ENCODE results near the gene CBY2.
"Not testable (repeated sequence)": the region's sequence is repeated elsewhere in the genome, so short reads cannot be mapped to it uniquely, and the experiment has no call there.

Gene CBY2

GRCh38 chr13:45744979-45745378, 42.9 kb downstream of the CBY2 start:
- Mint-ChIP-seq H3K27me3 (peaks cover 3 to 5% of the 10 kb centered on the region in 2 donors), H3K36me3 (no peaks in the 10 kb centered on the region), H3K9me3 (no peaks in the 10 kb centered on the region), H3K4me1 (no peaks in the 10 kb centered on the region), H3K4me3 (no peak overlapping the region), H3K27ac (no peak overlapping the region)
- ATAC-seq (replicated peaks): no peak
- no peak for DNase-seq

GRCh38 chr13:45747071-45747470, 45.0 kb downstream of the CBY2 start:
- Mint-ChIP-seq H3K27ac (no peak overlapping the region), H3K4me3 (no peak overlapping the region), H3K27me3 (peaks cover 3 to 5% of the 10 kb centered on the region in 2 donors), H3K4me1 (no peaks in the 10 kb centered on the region), H3K36me3 (no peaks in the 10 kb centered on the region), H3K9me3 (no peaks in the 10 kb centered on the region)
- DNase-seq: no peak
- no peak for ATAC-seq (replicated peaks)

- Mint-ChIP-seq H3K4me1 (no peaks in the 10 kb centered on the region), H3K27ac (peak overlapping the region; percentile 56), H3K27me3 (peaks cover 5% of the 10 kb centered on the region in 2 donors), H3K9me3 (no peaks in the 10 kb centered on the region), H3K4me3 (no peak overlapping the region), H3K36me3 (no peaks in the 10 kb centered on the region)
- ATAC-seq (replicated peaks) (no peak), DNase-seq (no peak)
These were observed 47.0 kb downstream of the CBY2 start for GRCh38 chr13:45748941-45749759.

- Mint-ChIP-seq H3K36me3 (no peaks in the 10 kb centered on the region), H3K4me1 (no peaks in the 10 kb centered on the region), H3K4me3 (no peak overlapping the region), H3K27me3 (peaks cover 5 to 9% of the 10 kb centered on the region in 2 donors), H3K27ac (no peak overlapping the region), H3K9me3 (no peaks in the 10 kb centered on the region)
- ATAC-seq (replicated peaks) (no peak), DNase-seq (no peak)
These were observed 48.4 kb downstream of the CBY2 start for GRCh38 chr13:45750566-45750965.

- no peak overlapping the region for H3K27ac Mint-ChIP-seq
These were observed 49.8 kb downstream of the CBY2 start for GRCh38 chr13:45751885-45752284.

GRCh38 chr13:45752510-45752909, 50.4 kb downstream of the CBY2 start:
- DNase-seq (no peak), ATAC-seq (replicated peaks) (no peak)
- Mint-ChIP-seq H3K4me3 (no peak overlapping the region), H3K4me1 (no peaks in the 10 kb centered on the region), H3K27me3 (peaks cover 5 to 11% of the 10 kb centered on the region in 2 donors), H3K36me3 (no peaks in the 10 kb centered on the region), H3K9me3 (peaks cover 0 to 1% of the 10 kb centered on the region in 2 donors), H3K27ac (no peak overlapping the region)

More at GRCh38 chr13:45751885-45752284, 49.8 kb downstream of the CBY2 start:
- H3K4me1 Mint-ChIP-seq: no peaks in the 10 kb centered on the region
- DNase-seq (no peak), ATAC-seq (replicated peaks) (no peak)
- peaks cover 5 to 11% of the 10 kb centered on the region in 2 donors for H3K27me3 Mint-ChIP-seq
- no peak overlapping the region for H3K4me3 Mint-ChIP-seq
- no peaks in the 10 kb centered on the region for H3K36me3 Mint-ChIP-seq
- H3K9me3 Mint-ChIP-seq: no peaks in the 10 kb centered on the region

GRCh38 chr13:45756498-45756897, 54.4 kb downstream of the CBY2 start:
- not testable (repeated sequence) for ATAC-seq (replicated peaks)

GRCh38 chr13:45757589-45757988, 55.5 kb downstream of the CBY2 start:
- H3K27ac Mint-ChIP-seq; H3K4me1 Mint-ChIP-seq; ATAC-seq (replicated peaks); H3K36me3 Mint-ChIP-seq; H3K4me3 Mint-ChIP-seq; DNase-seq: not testable (repeated sequence)
- Mint-ChIP-seq H3K9me3 (peaks cover 9 to 10% of the 10 kb centered on the region in 2 donors), H3K27me3 (peaks cover 0 to 11% of the 10 kb centered on the region in 2 donors)

More at GRCh38 chr13:45756498-45756897, 54.4 kb downstream of the CBY2 start:
- peaks cover 0 to 11% of the 10 kb centered on the region in 2 donors for H3K27me3 Mint-ChIP-seq
- not testable (repeated sequence) for H3K4me3 Mint-ChIP-seq, H3K36me3 Mint-ChIP-seq, H3K4me1 Mint-ChIP-seq, H3K27ac Mint-ChIP-seq, DNase-seq
- H3K9me3 Mint-ChIP-seq: peaks cover 9 to 10% of the 10 kb centered on the region in 2 donors

GRCh38 chr13:45763419-45763818, 61.3 kb downstream of the CBY2 start:
- ATAC-seq (replicated peaks) (no peak), DNase-seq (no peak)
- peaks cover 7 to 13% of the 10 kb centered on the region in 2 donors for H3K27me3 Mint-ChIP-seq
- no peaks in the 10 kb centered on the region for H3K4me1 Mint-ChIP-seq
- no peak overlapping the region for H3K4me3 Mint-ChIP-seq
- H3K9me3 Mint-ChIP-seq: peaks cover 0 to 3% of the 10 kb centered on the region in 2 donors
- H3K27ac Mint-ChIP-seq: no peak overlapping the region
- no peaks in the 10 kb centered on the region for H3K36me3 Mint-ChIP-seq
